SK-N-DZ (cell line): ENCODE results near the gene R3HDM2.

Experiments
- DNase-seq: peaks from one replicate; pipeline ENCODE4 v3.0.0-alpha.2; 2015; ENCODE audit warnings: low spot score

The R3HDM2 gene

GRCh38 chr12:57242329-57242690 is 188.5 kb downstream of the R3HDM2 start:
- DNase-seq = no peak

DNA sequence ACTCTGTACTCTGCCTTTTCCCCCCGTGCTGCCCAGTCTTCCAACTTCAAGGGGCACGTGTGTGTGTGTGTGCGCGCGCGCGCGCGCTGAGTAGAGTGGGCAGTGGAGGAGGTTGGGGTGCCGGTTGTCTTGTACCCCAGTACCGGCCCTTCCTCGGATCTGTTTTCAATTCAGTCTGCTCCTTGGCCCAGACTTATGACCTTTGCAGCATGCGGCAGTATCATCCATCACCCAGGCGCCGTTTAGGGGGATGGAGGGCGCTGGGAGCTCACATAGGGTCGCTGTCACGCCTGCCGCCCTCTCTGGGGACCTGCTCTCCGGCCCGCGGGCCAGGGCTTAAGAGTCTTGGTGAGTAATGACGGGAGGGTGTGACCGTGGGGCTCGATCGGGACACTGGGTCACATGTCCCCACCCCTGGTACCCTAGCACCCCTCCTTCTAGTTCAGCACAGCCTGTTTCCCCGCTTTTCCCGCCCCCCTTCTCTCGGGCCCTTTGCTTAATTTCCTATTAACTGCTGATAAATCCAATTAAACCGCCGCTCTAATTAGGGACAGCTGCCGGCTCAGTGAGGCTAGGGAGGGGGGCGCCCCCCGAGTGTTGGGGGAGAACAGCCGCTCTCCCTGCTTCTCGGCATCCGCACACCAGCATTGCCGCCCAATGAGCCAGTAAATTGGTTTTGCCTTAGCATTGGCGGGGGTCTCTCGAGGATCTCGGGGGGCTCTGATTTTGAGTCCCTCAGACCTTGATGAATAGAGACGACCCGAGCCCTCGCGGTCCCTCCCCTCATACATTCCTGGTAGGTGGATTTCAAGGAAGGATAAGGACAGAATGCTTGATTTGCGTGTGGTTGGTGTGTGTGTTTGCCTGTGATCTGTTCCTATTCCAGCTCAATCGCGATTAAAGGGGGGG is 189.2 kb downstream of the R3HDM2 start:
- peak; percentile 57 for DNase-seq

GRCh38 chr12:57240926-57241401 is 189.9 kb downstream of the R3HDM2 start:
- peak; percentile 79 for DNase-seq

DNA sequence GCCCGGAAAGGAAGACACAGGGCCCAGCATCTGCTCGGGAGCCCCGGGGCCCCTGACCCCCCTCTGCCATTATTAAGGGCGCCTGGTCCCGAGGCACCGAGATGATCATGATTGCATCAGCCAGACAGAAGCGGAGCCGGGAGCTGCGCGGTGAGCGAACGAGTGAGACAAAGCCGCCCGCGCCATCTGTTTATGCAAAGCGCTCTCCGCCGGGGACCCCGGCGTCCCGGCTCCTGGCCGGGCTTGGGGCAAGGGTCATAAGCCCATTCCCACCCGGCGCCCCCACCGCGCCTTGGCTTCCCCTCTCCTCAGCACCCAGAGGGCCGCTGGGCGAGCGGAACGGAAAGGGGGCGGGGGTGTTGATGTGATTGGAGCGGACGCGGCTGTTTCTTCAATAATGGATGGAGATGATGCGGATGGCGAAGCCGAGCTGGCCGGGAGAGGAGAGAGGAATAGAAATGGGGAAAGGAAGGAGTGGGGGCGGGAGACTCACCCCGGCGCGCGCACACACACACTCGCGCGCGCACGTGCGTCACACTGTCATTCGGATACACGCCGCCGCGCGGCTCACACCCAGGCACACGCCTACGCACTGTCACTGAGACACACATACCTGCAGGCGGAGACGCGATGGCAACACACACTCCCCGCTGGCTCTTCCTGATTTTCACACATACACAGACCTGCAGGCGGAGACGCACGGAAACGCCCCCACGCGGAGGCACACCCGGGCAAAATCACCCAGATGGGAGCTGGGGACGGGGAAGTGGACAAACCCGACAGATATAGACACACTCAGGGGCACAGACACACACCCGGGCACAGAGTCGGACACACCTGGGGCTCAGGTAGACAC is 190.5 kb downstream of the R3HDM2 start:
- DNase-seq = peak; percentile 86

DNA sequence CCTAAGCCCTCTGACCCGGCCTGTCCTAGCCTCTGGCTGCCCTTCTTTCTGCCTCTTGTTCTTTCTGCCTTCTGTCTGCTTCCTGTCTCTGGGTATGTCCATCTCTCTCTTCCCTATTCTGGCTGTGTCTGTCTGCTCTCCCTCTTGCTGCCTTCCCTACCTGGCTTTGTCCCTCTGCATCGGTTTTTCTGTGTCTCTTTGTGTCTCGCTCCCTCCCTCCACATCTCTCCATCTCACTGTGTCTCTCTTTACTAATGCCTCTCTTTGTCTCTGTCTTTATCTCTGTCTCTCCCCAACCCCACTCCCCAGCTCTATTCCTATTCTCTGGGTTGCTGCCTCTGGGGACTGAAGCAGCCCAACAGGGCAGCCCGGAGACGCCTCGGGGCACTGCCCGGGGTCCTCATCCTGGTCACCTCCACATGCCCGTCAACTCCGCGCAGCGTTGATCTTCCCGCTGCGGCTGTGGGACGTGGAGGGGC is 191.2 kb downstream of the R3HDM2 start:
- peak; percentile 73 for DNase-seq

- peak; percentile 93 for DNase-seq
These were observed 191.8 kb downstream of the R3HDM2 start for GRCh38 chr12:57238854-57239554.

DNA sequence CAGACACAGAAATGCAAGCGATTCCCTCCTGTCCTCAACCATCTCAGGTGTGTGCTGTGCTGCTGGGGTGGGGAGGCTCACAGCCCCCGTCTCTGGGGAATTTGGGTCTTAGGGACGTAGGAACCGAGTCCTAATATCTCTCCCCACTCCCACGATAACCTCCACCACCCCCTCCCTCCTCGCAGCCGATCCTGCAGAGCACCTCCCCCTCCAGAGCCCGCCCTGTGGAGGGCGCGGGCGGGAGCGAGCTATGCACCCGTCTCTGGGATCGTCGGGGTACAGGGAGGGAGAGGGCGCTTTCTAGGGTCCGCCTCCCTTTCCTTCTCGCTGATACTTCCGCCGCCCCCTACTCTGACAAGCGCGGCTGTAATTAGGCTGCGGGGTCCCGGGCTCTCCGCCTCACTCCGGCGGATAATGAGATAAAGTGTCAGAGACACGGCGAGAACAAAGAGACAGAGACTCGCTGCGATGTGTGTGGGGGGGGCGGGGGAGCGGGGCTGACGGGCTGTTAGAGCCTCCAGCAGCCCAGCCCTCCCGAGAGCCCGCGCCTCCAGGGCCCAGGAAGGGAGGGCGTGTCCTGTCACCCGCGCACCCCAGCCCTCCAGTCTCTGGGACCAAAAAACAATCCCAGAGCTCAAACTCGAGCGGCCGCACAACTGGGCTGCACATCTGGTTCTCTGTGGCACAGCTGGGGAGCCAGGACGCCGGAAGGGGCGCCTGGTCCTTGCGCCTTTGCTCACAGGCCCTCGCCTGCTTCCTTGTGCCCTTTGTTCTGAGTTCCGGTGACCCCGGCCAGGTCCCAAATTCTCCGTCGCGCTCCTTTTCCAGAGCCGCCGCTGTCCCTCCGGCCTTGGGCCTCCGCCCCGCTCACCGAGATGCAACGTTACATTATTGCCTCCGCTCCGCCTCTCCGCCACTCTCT is 192.7 kb downstream of the R3HDM2 start:
- DNase-seq = no peak

DNA sequence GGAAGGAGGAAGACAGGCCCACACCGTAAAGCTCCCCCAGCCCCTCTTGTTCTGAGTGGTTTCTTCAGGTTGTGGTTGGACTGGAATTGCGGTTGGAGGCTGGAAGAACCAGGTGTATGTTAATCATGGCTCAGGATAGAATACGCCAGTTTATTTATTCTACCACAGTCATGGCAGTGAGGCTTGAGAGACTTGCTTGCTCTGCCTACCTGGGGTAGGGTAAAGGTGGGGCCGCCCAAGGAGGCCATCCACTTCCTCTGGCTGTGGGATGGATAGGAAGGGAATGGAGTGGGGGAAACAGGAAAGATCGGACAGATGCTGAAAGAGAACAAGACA is 193.3 kb downstream of the R3HDM2 start:
- DNase-seq = no peak

DNA sequence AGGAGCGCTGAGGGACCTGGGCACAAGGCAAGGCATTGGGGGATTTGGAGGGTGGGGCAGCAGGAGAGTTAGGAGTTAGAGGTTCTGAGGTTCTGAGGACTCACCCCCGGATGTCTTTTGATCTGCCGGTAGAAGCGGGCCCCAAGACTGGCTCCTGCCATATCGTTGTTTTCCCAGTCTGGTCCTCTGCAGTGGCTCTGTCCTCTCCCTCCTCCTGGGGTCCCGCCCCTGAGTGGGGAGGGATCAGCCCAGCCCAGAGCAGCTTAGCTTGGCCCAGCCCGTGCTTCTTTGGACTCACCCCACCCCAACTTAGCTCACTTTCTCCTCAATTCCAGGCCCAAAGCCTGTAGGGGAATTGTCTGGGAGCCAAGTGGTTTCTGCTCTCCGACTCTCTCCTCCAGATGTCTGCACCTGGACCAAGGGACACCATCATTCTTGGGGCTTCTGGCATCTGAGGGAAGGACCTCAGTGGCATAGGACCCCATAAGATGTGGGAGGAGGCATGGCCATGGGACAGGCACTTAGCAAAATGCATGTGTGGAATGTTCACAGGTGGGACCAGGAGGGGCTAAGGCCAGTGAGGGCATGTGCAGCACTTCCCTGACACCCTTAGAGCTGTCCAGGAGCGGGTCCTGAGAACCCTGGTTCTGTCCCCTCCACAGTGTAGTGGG is 193.8 kb downstream of the R3HDM2 start:
- DNase-seq = no peak

DNA sequence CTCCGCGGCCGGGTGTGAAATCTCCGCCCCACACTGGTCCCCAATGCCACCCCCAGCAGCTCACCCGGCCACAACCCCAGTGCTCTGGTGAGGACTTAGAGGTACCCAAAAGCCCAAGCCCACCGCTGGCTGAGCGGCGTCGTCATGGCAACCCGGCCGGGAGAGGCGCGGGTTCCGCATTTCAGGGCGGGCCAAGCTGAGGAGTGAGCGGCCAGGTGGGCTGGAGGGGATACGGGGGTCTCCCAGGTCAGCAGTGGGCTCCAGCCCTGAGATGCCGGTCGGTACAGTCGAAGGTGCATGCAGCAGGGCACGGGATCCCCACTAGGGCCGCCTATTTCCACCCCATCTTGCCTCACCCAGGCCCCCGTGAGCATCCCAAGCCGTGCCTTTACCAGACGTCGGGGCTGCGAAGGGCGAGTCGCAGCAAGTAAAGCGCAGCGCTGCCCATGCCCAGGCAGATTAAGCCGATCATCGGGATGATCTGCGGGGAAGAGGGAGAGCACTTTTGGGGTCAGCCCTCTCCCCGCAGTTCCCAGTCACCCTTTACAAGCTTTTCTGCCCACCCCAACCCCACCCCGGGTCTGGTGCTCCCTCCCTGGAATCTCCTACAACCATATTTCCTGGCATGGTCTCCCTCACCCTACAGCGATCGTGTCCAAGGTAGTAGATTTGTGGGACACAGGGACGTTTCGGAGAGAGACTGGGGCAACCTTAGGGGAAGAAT is 194.5 kb downstream of the R3HDM2 start:
- no peak for DNase-seq

GRCh38 chr12:57235728-57236131 is 195.1 kb downstream of the R3HDM2 start:
- DNase-seq = no peak

DNA sequence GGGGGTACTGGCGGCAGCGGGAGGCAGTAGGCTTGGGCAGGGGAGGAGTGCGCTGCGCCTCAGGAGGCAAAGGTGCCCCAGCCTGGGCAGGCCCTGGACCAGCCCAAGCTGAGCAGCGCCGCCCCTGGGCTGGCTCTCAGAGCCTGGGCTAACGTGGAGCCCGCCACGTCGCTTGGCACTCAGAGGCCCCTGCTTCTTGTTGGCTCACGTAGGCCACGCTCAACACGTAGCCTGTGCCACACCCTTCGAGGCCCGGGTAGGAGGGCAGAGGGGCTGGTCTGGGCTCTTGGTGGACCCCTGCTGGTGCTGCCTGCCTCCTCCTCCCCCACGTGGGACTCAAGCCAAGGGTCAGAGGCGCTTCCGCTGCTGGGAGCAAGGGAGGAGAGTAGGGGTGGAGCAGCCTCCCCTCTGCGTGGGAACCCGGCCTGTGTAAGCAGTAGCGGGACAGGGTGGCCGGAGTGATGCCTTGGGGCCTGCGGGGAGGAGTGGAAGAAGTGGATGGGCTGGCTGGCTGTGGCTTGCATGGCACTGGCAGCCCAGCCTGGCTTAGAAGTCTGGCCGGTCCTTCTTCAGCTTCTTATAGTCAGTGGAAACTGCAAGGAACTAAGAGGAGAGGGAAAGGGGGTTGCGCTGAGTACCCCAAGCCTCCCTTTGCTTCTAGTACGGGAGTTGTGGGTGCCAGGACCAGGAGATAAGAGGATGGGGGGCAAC is 195.7 kb downstream of the R3HDM2 start:
- no peak for DNase-seq

GRCh38 chr12:57234571-57235016 is 196.2 kb downstream of the R3HDM2 start:
- peak; percentile 90 for DNase-seq

DNA sequence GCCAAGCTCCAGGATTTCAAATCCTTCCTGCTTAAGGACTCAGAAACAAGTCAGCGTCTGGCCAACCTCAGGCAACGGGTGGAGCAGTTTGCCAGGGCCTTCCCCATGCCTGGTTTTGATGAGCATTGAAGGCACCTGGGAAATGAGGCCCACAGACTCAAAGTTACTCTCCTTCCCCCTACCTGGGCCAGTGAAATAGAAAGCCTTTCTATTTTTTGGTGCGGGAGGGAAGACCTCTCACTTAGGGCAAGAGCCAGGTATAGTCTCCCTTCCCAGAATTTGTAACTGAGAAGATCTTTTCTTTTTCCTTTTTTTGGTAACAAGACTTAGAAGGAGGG is 196.6 kb downstream of the R3HDM2 start:
- no peak for DNase-seq

- no peak for DNase-seq
These were observed 197.2 kb downstream of the R3HDM2 start for GRCh38 chr12:57233357-57234232.

- no peak for DNase-seq
These were observed 198.6 kb downstream of the R3HDM2 start for GRCh38 chr12:57232156-57232756.

DNA sequence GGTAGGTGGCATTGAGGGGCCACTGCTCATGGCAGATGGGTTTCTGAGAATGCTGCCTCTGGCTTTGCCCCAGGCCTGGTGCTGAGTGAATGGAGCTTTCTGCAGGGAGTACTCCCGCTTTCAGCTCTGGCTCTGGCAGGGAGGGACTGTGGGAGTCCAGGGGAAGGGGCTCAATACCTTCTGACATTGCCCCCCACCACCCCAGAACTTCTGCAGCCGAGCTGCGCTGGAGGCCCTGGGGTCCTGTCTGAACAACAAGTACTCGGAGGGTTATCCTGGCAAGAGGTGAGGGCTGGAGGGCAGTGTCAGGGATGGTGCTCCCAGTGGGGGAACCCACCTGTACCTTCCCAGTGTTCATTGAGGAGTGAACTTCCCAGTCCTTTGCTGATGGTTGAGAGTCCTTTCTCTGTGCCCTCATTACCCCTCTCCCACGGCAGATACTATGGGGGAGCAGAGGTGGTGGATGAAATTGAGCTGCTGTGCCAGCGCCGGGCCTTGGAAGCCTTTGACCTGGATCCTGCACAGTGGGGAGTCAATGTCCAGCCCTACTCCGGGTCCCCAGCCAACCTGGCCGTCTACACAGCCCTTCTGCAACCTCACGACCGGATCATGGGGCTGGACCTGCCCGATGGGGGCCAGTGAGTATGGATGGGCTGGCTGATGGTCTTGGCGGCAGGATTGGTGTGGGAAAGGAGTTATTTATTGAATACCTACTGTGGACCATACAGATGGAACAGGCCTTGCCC is 199.4 kb downstream of the R3HDM2 start:
- no peak for DNase-seq
